Measurements from ENCODE around the gene DNM3. TPM values are rescaled to one million over a fixed set of nuclear protein-coding genes. Genes with fewer than 3 reads are reported as not detected.

Gene DNM3
- total RNA-seq, 1 experiment from 2014 or later, result 0.45 TPM

- Histone ChIP-seq H3K36me3 (ENCODE audit: insufficient read depth, low read length) (no peaks in the 10 kb centered on the region), H3K4me3 (ENCODE audit: low read length) (no peak overlapping the region), H3K27ac (ENCODE audit: low read length) (no peak overlapping the region), H3K9me3 (ENCODE audit: low read length) (no peaks in the 10 kb centered on the region), H3K27me3 (ENCODE audit: low read length) (no peaks in the 10 kb centered on the region), H2AFZ (ENCODE audit: low read length) (no peak overlapping the region), H3K79me2 (ENCODE audit: low read length) (no peaks in the 10 kb centered on the region), H4K20me1 (ENCODE audit: insufficient read depth, low read depth, low read length) (no peaks in the 10 kb centered on the region), H3K4me2 (ENCODE audit: low read depth, low read length, poor library complexity, severe bottlenecking) (no peak overlapping the region), H3K9ac (ENCODE audit: low read length) (no peak overlapping the region), H3K9me2 (replicated peaks; ENCODE audit: insufficient read depth, low read length) (no peaks in the 10 kb centered on the region), H3K4me1 (ENCODE audit: low read length) (peaks cover 7% of the 10 kb centered on the region)
- no peak for DNase-seq
Measured at GRCh38 chr1:172180501-172181285, 339.4 kb downstream of the DNM3 start.

- H3K27me3 ChIP-seq (ENCODE audit: low read length), result no peaks in the 10 kb centered on the region
- H3K79me2 ChIP-seq (ENCODE audit: low read length), result no peaks in the 10 kb centered on the region
- no peak overlapping the region for H3K9ac ChIP-seq (ENCODE audit: low read length)
- H3K36me3 ChIP-seq (ENCODE audit: insufficient read depth, low read length), result no peaks in the 10 kb centered on the region
- no peaks in the 10 kb centered on the region for H4K20me1 ChIP-seq (ENCODE audit: insufficient read depth, low read depth, low read length)
- H2AFZ ChIP-seq (ENCODE audit: low read length), result no peak overlapping the region
- H3K9me2 ChIP-seq (replicated peaks; ENCODE audit: insufficient read depth, low read length), result no peaks in the 10 kb centered on the region
- DNase-seq, result no peak
- H3K9me3 ChIP-seq (ENCODE audit: low read length), result no peaks in the 10 kb centered on the region
- no peak overlapping the region for H3K27ac ChIP-seq (ENCODE audit: low read length)
- H3K4me2 ChIP-seq (ENCODE audit: low read depth, low read length, poor library complexity, severe bottlenecking), result no peak overlapping the region
- peaks cover 7% of the 10 kb centered on the region for H3K4me1 ChIP-seq (ENCODE audit: low read length)
- no peak overlapping the region for H3K4me3 ChIP-seq (ENCODE audit: low read length)
Measured at GRCh38 chr1:172184506-172185191, 343.4 kb downstream of the DNM3 start.

- no peaks in the 10 kb centered on the region for H3K36me3 ChIP-seq (ENCODE audit: insufficient read depth, low read length)
- no peak overlapping the region for H3K27ac ChIP-seq (ENCODE audit: low read length)
- H3K27me3 ChIP-seq (ENCODE audit: low read length), result no peaks in the 10 kb centered on the region
- H3K4me2 ChIP-seq (ENCODE audit: low read depth, low read length, poor library complexity, severe bottlenecking), result no peak overlapping the region
- H3K9me3 ChIP-seq (ENCODE audit: low read length), result no peaks in the 10 kb centered on the region
- peak; percentile 54 for DNase-seq
- H3K4me1 ChIP-seq (ENCODE audit: low read length), result peaks cover 7% of the 10 kb centered on the region
- H3K9me2 ChIP-seq (replicated peaks; ENCODE audit: insufficient read depth, low read length), result no peaks in the 10 kb centered on the region
- no peak overlapping the region for H3K9ac ChIP-seq (ENCODE audit: low read length)
- H2AFZ ChIP-seq (ENCODE audit: low read length), result no peak overlapping the region
- no peak overlapping the region for H3K4me3 ChIP-seq (ENCODE audit: low read length)
- H4K20me1 ChIP-seq (ENCODE audit: insufficient read depth, low read depth, low read length), result no peaks in the 10 kb centered on the region
- H3K79me2 ChIP-seq (ENCODE audit: low read length), result no peaks in the 10 kb centered on the region
Measured at GRCh38 chr1:172185211-172185610, 343.9 kb downstream of the DNM3 start.

- Histone ChIP-seq H2AFZ (ENCODE audit: low read length) (no peak overlapping the region), H3K4me2 (ENCODE audit: low read depth, low read length, poor library complexity, severe bottlenecking) (no peak overlapping the region)
Measured at GRCh38 chr1:172185996-172186395, 344.7 kb downstream of the DNM3 start.

GRCh38 chr1:172201572-172201971, 360.3 kb downstream of the DNM3 start:
- Histone ChIP-seq H3K79me2 (ENCODE audit: low read length) (no peaks in the 10 kb centered on the region), H3K4me2 (ENCODE audit: low read depth, low read length, poor library complexity, severe bottlenecking) (no peak overlapping the region), H3K27me3 (ENCODE audit: low read length) (no peaks in the 10 kb centered on the region), H3K4me1 (ENCODE audit: low read length) (no peaks in the 10 kb centered on the region), H3K4me3 (ENCODE audit: low read length) (no peak overlapping the region), H3K27ac (ENCODE audit: low read length) (no peak overlapping the region), H3K9me2 (replicated peaks; ENCODE audit: insufficient read depth, low read length) (no peaks in the 10 kb centered on the region), H3K36me3 (ENCODE audit: insufficient read depth, low read length) (no peaks in the 10 kb centered on the region), H2AFZ (ENCODE audit: low read length) (no peak overlapping the region), H3K9me3 (ENCODE audit: low read length) (no peaks in the 10 kb centered on the region), H4K20me1 (ENCODE audit: insufficient read depth, low read depth, low read length) (no peaks in the 10 kb centered on the region), H3K9ac (ENCODE audit: low read length) (no peak overlapping the region)
- DNase-seq, result no peak

More at GRCh38 chr1:172185996-172186395, 344.7 kb downstream of the DNM3 start:
- no peak for DNase-seq
- no peak overlapping the region for H3K4me3 ChIP-seq (ENCODE audit: low read length)
- H4K20me1 ChIP-seq (ENCODE audit: insufficient read depth, low read depth, low read length), result no peaks in the 10 kb centered on the region
- no peaks in the 10 kb centered on the region for H3K36me3 ChIP-seq (ENCODE audit: insufficient read depth, low read length)
- peaks cover 7% of the 10 kb centered on the region for H3K4me1 ChIP-seq (ENCODE audit: low read length)
- H3K27me3 ChIP-seq (ENCODE audit: low read length), result no peaks in the 10 kb centered on the region
- no peaks in the 10 kb centered on the region for H3K9me2 ChIP-seq (replicated peaks; ENCODE audit: insufficient read depth, low read length)
- H3K9me3 ChIP-seq (ENCODE audit: low read length), result no peaks in the 10 kb centered on the region
- H3K27ac ChIP-seq (ENCODE audit: low read length), result no peak overlapping the region
- no peak overlapping the region for H3K9ac ChIP-seq (ENCODE audit: low read length)
- no peaks in the 10 kb centered on the region for H3K79me2 ChIP-seq (ENCODE audit: low read length)

GRCh38 chr1:172203135-172203823, 362.0 kb downstream of the DNM3 start:
- H2AFZ ChIP-seq (ENCODE audit: low read length), result no peak overlapping the region
- no peak overlapping the region for H3K4me2 ChIP-seq (ENCODE audit: low read depth, low read length, poor library complexity, severe bottlenecking)
- no peak overlapping the region for H3K9ac ChIP-seq (ENCODE audit: low read length)
- no peaks in the 10 kb centered on the region for H4K20me1 ChIP-seq (ENCODE audit: insufficient read depth, low read depth, low read length)
- H3K36me3 ChIP-seq (ENCODE audit: insufficient read depth, low read length), result no peaks in the 10 kb centered on the region
- no peaks in the 10 kb centered on the region for H3K9me3 ChIP-seq (ENCODE audit: low read length)
- no peaks in the 10 kb centered on the region for H3K79me2 ChIP-seq (ENCODE audit: low read length)
- DNase-seq, result no peak
- H3K4me1 ChIP-seq (ENCODE audit: low read length), result no peaks in the 10 kb centered on the region
- no peaks in the 10 kb centered on the region for H3K9me2 ChIP-seq (replicated peaks; ENCODE audit: insufficient read depth, low read length)
- no peaks in the 10 kb centered on the region for H3K27me3 ChIP-seq (ENCODE audit: low read length)
- no peak overlapping the region for H3K4me3 ChIP-seq (ENCODE audit: low read length)
- H3K27ac ChIP-seq (ENCODE audit: low read length), result no peak overlapping the region

- Histone ChIP-seq H3K9me3 (ENCODE audit: low read length) (no peaks in the 10 kb centered on the region), H3K4me3 (ENCODE audit: low read length) (no peak overlapping the region), H3K79me2 (ENCODE audit: low read length) (no peaks in the 10 kb centered on the region), H3K4me1 (ENCODE audit: low read length) (no peaks in the 10 kb centered on the region), H3K4me2 (ENCODE audit: low read depth, low read length, poor library complexity, severe bottlenecking) (no peak overlapping the region), H2AFZ (ENCODE audit: low read length) (no peak overlapping the region), H3K27ac (ENCODE audit: low read length) (no peak overlapping the region), H3K36me3 (ENCODE audit: insufficient read depth, low read length) (no peaks in the 10 kb centered on the region), H4K20me1 (ENCODE audit: insufficient read depth, low read depth, low read length) (no peaks in the 10 kb centered on the region), H3K27me3 (ENCODE audit: low read length) (no peaks in the 10 kb centered on the region), H3K9me2 (replicated peaks; ENCODE audit: insufficient read depth, low read length) (no peaks in the 10 kb centered on the region), H3K9ac (ENCODE audit: low read length) (no peak overlapping the region)
- no peak for DNase-seq
Measured at GRCh38 chr1:172203902-172204301, 362.6 kb downstream of the DNM3 start.

- no peak overlapping the region for H2AFZ ChIP-seq (ENCODE audit: low read length)
- no peaks in the 10 kb centered on the region for H3K9me3 ChIP-seq (ENCODE audit: low read length)
- no peak overlapping the region for H3K4me3 ChIP-seq (ENCODE audit: low read length)
- H3K4me1 ChIP-seq (ENCODE audit: low read length), result no peaks in the 10 kb centered on the region
- no peaks in the 10 kb centered on the region for H3K9me2 ChIP-seq (replicated peaks; ENCODE audit: insufficient read depth, low read length)
- H3K36me3 ChIP-seq (ENCODE audit: insufficient read depth, low read length), result no peaks in the 10 kb centered on the region
- H3K9ac ChIP-seq (ENCODE audit: low read length), result no peak overlapping the region
- no peak overlapping the region for H3K4me2 ChIP-seq (ENCODE audit: low read depth, low read length, poor library complexity, severe bottlenecking)
- no peak for DNase-seq
- H3K27me3 ChIP-seq (ENCODE audit: low read length), result no peaks in the 10 kb centered on the region
- H3K27ac ChIP-seq (ENCODE audit: low read length), result no peak overlapping the region
- H3K79me2 ChIP-seq (ENCODE audit: low read length), result no peaks in the 10 kb centered on the region
- H4K20me1 ChIP-seq (ENCODE audit: insufficient read depth, low read depth, low read length), result no peaks in the 10 kb centered on the region
Measured at GRCh38 chr1:172206256-172206655, 365.0 kb downstream of the DNM3 start.
